GM19395 (cell line): Measurements from ENCODE around the gene HOATZ.

Source experiments
- ATAC-seq: cut with Tn5 transposase; IDR thresholded peaks from one replicate; pipeline ENCODE4 v1.9.1; 2021; ENCODE audit warnings: mild to moderate bottlenecking, moderate library complexity; ENCODE audit not compliant: unreplicated experiment

HOATZ gene

DNA sequence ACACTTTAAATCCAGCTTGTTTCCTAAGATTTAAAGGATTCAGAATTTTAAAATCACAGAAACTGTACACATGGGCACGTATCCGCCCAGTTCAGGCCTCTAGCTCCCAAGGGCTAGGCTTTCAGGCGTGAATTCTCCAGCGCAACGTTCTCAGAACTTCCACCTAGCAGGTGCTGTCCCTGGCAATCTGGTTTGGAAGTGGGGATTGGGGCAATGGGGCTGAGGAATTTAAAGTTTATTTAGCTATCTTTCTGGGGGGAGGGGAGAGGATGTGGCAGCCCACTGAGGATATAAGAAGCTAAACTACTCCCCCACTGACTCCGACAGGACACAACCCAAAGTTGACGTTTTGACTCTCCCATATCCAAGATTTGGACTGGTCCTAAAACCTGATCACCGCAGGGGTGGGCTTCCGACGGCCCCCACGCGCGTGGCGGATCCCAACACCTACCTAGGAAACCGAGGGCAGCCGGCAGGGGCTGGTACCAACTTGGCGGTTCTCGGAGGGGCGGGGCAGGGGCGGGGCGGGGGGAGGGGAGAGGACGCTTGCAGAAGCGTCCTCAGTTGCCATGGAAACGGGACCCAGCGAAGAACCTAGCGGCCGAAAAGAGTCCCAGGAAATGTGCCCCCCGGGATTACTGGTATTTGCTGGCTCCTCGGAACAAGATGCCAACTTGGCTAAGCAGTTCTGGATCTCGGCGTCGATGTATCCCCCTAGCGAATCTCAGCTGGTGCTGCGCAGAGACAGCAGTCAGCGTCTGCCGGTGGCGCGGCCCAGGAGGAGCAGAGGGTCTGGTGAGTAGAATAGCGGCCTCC, at the start of gene HOATZ:
Gene HOATZ, plus strand, starts transcription at position 563 of the 816 bp plus-strand sequence. Its CDS starts 7 bp downstream, at position 570.
- no peak for ATAC-seq

DNA sequence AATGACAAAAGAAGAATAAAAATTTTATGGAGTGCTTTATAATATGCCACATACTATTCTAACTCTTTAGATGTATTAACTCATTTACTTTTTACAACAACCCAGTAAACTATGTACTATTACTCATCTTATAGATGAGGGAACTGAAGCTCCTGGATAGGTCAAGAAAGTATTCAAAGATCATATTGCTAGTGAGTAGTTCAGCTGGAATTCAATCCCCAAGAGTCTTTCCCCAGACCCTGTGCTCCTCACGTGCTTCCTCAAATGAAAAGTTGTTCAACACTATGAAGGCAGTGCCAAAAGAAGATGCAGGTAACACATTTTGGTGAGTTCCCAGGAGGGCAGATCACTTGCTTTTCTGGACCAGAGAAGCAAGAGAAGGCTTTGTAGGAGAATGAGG, 49.2 kb upstream of the HOATZ start:
- ATAC-seq, result no peak

DNA sequence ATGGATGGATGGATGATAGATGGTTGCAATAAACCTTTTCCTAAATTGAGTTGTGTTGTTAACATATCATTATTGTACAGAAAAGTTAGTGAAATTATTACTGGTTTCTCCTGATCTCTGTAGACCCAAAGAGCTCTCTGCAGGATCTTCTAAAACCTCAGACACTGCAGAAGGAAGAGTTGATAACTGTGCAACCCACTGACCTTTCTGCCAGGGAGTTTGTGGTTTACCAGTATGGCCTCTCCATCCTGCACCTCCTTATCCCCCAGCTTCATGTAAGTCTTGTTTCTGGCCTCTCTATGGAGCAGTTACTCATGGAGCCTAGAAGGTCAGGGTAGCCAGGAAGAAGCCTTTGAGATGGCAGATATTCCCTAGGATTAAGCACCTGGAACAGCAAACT, 48.0 kb upstream of the HOATZ start:
- ATAC-seq, result no peak

DNA sequence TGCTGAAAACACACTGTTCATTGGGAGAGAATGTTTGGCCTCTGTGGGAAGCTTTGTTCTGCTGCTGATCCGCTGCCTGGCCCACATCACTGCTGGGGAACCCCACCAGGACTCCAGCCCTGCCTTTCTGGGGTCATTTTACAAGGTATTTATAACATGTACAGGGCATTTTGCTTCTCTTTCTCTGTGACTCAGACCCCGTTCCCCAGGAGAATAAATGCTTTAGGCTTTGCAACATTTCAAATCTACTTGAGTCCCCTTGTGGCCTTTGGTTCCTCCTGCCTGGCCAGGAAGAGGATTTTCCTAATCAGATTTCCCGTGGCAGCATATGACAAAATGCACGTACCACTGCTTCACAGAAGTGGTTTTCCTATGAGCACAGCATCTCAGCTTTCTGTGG, 45.4 kb upstream of the HOATZ start:
- no peak for ATAC-seq

DNA sequence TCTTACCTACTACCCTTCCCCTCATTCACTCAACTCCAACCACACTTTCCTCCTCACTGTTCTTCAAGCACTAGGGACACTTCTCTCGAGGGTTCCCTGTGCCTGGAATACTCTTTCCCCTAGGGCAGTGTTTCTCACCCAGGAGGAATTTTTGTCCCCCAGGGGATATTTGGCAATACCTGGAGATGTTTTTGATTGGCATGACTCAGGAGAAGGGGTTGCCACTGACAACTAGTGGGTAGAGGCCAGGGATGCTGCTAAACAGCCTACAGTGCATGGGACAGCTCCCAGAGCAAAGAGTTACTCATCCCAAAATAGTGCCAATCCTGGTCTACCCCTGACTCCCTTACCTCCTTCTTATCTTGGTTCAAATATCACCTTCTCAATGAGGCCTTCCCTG, 42.4 kb upstream of the HOATZ start:
- no peak for ATAC-seq

DNA sequence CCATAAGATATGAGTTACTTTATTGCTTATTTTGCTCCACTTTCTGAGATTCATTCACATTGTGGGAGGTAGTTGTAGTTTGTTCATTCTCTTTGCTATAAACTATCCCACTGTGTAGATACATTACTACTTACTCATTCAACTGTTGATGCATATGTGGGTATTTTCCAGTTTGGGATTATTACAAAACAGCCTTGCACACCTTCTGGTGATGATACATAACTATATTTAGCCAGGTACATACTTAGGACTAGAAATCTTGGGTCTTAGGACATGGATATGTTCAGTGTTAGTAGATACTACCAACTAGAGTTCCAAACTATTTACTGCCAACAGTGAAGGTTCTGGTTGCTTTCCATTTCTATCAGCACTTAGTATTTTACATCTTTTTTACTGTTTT, 40.1 kb upstream of the HOATZ start:
- no peak for ATAC-seq

DNA sequence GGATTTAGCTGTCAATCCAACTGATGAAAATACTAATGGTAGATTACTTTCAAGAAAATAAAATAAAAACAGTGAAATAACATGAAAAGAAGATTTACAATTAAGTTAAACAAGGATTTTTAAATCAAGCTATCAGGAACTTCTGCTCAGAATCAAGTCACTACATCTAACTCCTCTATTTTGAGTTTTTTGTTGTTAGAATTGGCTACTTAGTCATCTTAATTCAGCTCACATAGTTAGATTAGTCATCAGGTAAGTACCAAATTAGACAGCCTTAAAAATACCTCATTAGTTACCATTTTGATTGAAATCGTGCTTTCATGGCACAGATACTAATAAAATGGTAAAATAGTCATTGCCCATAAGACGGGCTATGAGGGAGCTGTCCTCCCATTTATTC, 38.2 kb upstream of the HOATZ start:
- no peak for ATAC-seq

DNA sequence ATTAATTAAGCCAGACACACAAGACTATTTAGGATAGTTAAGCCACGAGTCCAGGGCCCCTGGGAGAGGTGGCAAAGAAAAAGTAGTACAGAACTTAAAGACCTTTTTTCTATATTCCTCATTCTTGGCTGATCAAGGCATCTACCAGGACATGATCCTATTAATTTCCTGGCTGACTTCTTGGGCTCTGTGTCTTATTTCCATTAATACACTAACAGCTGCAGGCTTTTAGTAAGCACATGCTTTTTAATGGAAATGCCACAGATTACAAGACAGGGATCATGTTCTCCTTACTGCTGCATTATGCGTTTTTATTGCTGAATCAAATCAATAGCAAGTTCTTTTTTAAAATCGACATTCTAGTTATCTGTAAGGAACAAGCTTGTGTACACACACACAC, 37.6 kb upstream of the HOATZ start:
- ATAC-seq, result no peak

DNA sequence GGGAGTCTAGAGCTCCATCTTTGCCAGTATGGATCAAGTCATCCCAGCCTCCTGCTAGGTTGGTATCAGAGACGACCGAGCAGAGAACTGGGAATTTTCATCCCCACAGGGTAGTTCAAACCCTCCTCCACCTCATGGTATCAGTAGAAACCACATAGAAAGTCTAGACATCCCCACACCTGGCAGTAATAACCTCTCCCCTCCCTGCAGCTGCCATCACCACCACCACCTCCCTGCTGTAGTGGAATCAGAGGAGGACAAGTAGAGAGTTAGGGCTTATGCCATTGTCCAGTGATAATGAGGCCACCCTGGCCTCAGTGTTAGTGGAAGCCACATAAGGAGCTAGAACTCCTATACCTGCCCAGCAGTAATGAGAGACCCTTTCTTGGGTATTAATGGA, 36.7 kb upstream of the HOATZ start:
- no peak for ATAC-seq

DNA sequence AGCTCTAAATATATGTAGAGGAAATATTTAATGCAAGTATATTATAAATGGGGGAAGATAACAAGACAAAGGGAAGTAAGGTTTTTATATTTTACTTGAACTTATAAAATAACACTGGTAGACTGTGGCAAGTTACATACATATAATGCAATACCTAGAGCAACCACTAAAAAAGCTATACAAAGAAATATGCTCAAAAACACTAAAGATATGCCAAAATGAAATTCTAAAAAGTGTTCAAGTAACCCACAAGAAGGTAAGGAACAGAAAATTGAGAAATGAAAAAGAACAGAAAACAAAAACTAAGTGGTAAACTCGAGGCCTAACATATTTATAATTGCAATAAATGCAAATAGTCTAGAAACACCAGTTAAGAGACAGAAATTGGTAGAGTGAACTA, 34.9 kb upstream of the HOATZ start:
- ATAC-seq, result no peak

DNA sequence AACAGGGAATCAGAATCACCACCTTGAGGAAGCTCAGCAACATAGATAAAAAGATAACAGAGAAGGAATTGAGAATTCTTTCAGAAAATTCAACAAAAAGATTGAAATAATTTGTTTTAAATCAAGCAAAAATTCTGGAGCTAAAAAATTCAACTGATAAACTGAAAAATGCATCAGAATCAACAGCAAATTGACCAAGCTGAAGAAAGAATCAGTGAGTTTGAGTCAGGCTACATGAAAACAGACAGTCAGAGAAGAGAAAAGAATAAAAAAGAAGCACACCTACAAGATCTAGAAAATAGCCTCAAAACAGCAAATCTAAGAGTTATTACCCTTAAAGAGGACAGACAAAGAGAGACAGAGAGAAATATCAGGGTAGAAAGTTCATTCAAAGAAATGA, 31.1 kb upstream of the HOATZ start:
- no peak for ATAC-seq

DNA sequence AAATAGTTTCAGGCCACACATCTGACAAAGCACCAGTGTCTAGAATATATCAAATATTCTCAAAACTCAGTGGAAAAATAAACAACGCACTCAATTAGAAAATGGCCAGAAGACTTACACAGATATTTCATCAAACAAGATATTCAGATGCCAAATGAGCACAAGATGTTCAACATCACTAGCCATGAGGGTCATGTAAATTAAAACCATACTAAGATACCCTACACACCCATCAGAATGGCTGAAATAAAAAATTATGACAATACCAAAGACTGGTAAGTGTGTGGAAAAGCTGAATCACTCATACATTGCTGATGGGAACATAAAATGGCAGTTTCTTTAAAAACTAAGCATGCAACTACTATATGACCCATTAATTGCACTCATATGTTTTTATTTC, 24.1 kb upstream of the HOATZ start:
- no peak for ATAC-seq

DNA sequence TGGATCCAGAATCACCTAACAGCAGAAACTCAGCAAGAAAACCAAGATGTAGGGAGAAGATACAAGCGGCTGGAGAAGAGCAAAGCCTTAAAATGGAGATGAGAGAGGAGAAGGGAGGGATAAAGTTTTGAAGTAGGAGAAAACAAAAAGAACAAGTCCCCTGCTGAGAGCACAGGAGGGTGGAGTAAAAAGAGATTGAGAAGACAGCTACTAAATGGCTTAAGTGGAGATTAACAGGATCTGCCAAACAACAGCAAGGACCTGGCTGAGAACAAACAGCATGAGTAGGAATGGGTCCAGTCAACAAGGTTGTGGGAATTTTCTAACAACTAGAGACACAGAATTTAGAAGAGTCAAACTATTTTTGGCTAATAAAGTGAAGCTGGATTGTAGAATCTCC, 20.5 kb upstream of the HOATZ start:
- ATAC-seq, result no peak

DNA sequence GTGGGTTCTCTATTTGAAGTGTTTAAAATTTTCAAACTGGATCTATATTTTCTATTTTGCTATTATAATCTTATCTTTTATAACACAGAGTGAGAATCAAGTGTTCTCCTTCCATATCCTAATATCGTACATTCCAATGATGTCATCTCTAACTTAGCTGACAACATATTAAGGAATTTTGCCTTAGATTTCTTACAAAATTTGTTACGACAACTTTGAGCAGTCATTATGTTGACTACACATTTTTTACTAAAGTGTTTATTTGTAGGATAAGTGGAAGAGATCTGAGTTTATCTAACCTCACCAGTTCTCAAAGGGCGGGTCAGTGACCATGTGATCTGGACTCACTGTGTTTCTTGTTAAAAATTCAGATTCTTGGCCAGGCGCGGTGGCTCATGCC, 15.1 kb upstream of the HOATZ start:
- ATAC-seq, result no peak

DNA sequence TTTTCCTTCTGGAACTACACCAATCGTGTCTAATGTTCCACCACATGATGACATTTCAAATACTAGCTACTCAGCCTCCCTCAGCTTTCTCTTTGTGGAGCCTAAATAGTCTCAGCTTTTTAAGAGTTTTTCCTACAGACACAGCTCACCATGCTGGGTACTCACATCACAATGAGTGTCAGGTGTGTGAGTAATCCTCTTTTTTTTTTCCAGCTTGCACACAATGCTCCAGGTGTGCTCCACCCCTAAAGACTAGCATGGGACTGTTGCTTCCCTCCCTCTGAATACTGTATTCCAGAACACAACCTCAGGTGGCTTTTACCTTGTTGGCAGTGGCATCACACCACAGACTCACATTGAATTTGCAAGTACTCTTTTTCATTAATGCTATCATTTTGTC, 14.1 kb upstream of the HOATZ start:
- no peak for ATAC-seq

DNA sequence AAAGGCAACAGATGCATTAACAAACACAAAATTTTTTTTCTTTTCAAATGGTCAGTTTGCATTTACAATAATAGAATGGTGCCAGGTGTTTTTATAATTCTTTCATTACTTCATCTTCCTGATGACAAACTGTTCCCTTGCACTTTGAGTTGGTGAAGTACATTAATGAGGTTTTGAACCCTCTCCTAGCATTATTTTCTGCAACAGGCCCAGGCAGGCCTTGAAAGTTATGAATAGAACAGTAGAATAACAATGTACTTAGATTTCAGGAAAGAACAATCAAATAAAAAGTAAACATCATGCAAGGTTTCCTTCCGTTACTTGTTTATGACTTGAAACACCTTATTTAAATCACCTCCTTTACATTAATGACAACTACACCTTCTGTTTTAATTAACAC, 12.0 kb upstream of the HOATZ start:
- no peak for ATAC-seq

DNA sequence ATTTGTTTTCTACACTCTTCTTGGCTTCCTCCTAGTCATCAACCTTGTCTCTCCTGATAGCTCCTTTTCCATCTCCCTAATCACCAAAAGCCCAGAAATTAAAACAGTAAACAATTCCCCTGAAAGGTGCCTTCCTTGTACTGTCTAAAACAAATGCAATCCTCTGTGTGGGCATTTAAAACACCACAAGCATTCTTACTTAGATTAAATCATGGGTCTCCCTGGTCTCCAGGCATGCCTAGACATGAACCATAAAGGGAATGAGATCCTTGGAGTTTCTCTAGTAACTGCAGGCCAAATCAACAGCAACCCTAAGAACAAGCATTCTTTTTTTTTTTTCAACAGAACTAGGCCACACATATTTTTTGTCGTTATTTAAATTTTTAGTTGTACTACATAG, 4.3 kb upstream of the HOATZ start:
- ATAC-seq, result no peak

DNA sequence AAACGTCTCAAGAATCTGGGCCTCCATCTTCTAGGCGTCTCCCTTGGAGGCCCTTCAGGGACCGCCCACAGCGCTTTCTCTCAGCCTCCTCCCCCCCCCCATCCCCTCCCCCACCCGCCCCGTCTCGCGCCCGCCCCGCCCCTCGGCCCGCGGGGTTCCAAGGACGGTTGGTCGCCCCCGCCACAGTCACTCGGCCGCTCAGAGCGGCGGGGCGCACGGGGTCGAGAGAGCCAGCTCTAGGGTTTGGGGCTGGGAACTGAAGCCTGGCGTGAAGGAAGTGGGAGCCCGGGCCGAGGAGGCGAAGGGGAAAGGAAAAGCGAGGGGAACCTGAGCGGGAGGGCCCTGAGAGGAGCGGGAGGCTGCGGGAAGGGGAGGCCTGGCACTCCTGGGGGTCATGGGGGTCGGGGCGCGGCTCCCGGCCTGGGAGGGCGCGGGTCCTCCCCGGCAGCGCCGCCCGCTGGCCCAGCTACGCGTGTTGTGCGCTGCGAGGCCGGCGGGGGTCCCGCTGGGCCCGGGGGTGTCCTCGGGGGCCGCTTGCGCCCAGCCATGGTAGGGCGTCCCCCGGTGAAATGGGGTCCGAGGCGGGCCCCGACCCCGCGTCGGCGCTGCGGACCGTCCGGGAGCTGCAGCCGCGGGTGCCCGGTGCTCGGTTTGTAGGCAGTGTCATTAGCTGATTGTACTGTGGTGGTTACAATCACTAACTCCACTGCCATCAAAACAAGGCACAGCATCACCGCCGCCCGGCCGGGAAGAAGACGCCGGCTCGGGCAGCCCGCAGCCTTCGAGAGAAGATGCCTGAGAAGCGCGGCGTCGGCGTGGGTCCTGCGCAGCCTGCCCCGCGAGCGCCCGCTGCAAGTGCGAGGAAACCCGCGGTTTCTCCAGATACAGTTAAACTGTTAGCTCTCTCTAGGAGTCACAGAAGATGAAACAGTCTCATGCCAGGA, 2.0 kb upstream of the HOATZ start, which contains the start of gene BTG4:
Gene BTG4, minus strand, starts transcription at position 91 of the 944 bp plus-strand sequence. CDS start 13,610 bp downstream, outside the sequence.
- no peak for ATAC-seq

DNA sequence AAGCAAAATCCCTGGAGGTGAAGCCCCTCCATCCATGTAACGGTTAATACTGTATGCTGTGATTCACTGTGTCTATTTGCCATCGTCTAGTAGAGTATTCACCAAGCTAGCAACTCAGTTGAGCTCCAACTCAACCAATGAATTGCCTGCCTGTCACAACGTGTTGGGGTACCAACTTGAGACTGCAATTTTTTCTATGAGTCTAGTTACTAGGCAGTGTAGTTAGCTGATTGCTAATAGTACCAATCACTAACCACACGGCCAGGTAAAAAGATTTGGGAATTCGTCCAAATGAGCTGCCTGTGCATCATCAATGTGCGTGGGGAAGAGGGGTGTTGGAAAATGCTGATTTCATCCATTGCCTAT, 1.4 kb upstream of the HOATZ start:
- ATAC-seq, result no peak

DNA sequence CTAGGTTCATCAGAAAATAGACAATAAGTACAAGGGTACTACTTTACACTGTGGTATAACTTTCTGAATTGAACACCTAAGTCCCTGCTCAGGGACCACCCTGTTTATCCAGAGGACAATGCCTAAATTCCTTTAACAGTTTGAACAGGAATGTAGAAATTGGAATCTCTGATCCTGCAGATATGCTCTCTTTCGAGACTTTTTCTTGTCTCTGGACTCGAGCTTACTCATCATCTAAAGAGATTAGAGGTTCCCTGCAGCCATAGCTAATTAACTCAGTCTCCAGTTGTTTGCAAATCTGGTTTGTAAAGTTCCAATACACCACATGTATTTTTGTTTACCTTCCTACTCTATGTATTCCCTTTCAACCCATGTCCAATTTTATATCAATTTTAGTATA, 1.0 kb downstream of the HOATZ start:
- ATAC-seq, result no peak

DNA sequence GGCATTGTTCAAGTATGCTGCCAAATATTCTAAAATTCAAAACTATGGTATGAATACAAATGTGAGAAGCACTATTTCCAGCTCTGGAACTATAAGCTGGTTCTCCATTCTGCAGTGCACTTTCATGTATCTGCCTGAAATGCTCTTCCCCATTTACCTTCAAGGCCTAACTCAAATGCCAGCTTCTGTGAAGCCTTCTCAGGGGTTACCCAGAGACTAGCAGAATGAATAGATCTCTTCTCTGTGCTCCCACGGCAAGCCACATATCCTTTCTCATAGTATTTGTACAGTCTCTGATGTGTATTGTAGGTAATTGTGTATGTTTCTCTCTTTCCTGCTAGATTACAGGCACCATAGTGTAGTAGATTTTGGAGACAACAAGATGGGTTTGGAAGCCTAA, 4.1 kb downstream of the HOATZ start:
- ATAC-seq, result no peak

DNA sequence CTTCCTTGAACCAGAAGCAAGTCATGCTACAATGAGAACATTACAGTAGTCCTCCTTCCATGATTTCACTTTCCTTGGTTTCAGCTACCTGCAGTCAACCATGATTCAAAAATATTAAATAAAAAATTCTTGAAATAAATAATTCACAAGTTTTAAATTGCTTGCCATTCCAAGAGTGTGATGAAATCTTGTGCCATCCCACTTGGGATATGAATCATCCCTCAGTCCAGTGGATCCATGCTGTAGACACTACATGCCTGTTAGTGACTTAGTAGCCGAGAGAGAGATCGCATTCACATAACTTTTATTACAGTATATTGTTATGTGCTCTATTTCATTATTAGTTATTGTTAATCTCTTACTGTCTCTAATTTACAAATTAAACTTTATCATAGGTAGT, 6.0 kb downstream of the HOATZ start:
- no peak for ATAC-seq
